22Rv1 (cell line): Measurements from ENCODE around the gene ZNF616.

ENCODE experiments used
- CTCF ChIP-seq: fragments of 450-650 bp; IDR thresholded peaks from 2 replicates; pipeline ENCODE4 v1.5.1; 2017; ENCODE audit warnings: mild to moderate bottlenecking
- ZFX ChIP-seq: fragments of 450-650 bp; IDR thresholded peaks from 2 replicates; pipeline ENCODE4 v1.6.1; 2017; ENCODE audit warnings: antibody characterized with exemption, borderline replicate concordance

- TF ChIP-seq CTCF (no peak), ZFX (no peak)
These were observed 74.3 kb downstream of the ZNF616 start for GRCh38 chr19:52065399-52065798.
